ENCODE data around the gene SLC25A26.
A peak's percentile ranks its signal among the peaks of the same experiment; 100 is the strongest.
"Not testable (repeated sequence)": the region's sequence is repeated elsewhere in the genome, so short reads cannot be mapped to it uniquely, and the experiment has no call there.

Gene SLC25A26

DNA sequence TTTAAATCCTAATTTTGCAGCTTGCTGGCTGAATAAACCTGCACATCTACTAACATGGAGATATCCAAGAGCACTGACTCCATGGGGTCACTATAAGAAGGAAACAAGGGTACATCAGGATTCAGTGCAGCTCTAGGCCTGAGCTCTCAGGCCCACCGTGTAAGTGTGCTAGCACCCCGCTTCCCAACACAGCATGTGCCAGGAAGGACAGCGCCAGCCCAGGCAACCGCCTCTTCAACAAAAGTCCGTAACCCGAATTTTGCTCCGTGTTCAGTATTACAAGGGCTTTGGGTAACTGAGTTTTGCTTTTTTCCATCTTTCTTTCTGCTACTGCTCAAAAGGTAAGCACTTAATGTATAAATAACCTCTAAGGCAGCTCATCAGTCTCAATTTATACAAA, 190.2 kb downstream of the SLC25A26 start:
- DNase-seq (ENCODE audit: low spot score), result no peak

DNA sequence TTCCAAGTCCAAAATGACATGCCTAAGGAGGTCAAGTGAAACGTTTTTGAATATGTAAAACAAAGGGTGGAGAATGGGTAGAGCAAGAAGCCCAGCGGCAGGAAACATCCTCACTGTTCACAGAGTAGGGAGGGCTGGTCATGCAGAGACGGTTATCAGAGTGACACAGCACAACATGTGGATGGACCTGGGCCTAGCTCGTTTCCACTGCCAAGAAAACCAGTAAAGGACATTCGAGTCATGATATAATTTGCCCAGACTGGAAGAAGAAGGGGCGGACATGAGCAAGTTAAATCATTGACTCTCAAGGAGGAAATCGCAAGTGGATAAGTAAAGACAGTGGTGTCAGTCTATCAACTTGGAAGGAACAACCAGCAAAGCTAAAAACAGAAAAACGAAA, 190.7 kb downstream of the SLC25A26 start:
- no peak for DNase-seq (ENCODE audit: low spot score)

DNA sequence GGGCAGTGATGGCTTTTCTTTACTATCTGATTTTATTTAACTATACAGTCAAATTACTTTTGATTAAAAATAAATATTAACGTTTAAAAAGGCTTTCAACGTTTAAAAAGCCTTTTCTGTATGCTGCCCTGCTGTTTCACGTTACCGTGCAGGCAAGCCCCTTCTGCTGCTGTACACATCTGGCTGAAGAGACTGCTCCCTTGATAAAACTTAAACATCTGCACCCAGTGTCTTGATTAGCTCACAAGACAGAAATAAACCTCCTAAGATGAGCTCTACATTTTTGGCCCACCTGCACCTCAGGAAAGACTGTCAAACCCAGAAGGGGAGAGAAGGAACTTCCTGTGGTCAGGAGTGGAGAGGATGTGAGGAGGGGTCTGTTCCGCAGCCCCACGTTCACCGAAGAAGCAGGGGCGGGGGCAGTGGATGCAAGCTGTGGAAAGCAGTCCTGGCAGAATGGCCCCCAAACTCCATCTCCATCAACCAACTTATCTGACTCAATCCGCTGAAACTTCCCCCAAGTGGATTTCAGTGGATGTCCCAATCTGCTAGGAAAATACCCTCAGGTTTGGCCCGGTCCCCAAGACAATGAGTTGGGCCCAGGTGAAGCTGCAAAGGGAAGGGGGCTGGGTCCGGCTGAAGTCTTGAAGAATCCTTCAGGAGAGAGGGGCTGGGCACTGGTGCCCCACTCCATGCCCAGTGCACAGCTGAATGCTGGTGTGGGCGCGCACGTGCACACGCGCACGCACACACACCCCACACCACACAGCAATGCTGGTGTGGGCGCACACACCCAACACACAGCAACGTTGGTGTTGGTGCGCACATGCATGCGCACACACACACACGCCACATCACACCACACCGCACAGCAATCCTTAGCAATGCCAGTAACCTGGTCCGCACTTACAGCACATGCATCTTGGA, 191.4 kb downstream of the SLC25A26 start:
- DNase-seq (ENCODE audit: low spot score), result no peak

DNA sequence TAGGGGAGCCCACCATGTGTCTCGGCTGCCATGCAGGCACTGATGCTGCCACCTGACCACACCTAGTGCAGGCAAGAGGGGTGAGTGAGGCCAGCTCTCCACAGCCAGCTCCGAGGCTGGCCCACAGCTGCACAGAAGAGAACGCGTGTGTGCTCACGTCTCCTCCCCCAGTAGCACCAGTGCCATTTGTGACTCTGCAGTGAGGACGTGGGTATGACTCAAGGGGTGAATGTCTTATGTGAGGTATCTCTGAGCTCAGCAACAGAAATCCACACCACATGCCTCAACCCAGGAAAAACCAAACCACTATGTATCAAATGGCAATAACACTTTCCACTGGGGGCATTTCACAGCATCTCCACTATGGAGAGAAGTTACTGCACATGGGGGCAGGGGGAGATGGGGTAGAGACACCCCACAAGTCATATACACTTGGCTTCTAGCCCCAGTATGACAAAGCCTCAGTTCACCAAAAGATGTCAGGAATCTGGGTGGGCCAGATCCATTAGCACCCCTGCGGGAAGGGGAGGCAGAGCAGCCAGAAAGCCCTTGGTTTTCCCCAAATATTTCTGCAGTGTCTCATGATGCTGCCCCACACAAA, 192.4 kb downstream of the SLC25A26 start:
- peak; percentile 86 for DNase-seq (ENCODE audit: low spot score)

DNA sequence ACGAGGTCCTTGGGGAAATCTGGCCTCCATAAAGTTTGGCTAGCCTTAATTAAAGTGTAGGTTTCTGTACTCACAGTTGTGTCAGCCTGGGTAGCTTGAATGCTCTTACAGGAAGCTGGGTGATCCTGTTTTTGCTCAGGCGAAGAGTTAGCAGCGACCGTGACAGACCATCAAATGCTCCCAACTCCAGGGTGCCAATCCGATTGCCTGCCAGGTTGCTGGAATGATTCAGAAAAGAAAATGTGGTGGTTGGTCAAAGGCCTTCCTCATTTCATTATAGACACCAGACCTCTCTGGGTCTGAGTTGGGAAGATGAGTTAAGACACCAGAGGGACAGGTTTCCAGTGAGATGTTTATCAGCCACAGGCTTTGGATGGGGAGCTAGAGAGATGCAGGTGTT, 194.0 kb downstream of the SLC25A26 start:
- no peak for DNase-seq (ENCODE audit: low spot score)

- DNase-seq (ENCODE audit: low spot score), result no peak
Measured at GRCh38 chr3:66415867-66416428, 195.1 kb downstream of the SLC25A26 start.

DNA sequence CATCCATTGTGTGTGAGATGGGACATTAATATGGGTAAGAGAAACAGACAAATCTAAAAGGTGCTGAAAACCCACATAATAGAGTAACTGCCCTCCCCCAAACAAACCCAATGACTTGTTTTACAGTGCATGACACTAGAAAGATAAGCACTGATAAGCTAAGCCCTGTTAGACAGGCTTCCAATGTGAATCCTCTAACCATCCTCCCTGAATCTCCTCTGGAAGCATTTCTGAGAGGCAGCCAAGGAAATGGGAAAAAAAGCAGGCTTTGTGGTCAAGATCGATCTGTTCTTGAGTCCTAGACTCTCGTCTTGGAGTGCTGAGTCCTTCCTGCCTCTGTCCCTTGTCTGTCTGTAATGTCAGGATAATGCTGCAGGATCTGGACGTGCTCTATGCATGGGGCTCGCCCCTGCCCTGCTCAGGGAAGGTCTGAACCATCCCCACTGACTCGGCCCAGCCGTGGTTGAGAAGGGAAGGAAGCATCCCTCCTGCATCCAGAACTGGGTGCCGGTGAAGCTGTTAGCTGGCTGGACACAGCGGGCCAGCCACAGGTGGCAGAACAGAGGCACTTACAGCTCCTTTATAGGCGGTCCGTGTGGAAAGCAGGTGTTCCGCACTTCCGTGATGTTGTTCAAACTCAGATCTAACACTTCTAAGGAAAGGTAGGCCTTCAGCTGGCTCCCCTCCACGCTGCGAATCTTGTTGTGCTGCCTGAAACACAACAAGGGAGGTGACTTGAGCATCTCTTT, 195.9 kb downstream of the SLC25A26 start:
- DNase-seq (ENCODE audit: low spot score), result no peak

DNA sequence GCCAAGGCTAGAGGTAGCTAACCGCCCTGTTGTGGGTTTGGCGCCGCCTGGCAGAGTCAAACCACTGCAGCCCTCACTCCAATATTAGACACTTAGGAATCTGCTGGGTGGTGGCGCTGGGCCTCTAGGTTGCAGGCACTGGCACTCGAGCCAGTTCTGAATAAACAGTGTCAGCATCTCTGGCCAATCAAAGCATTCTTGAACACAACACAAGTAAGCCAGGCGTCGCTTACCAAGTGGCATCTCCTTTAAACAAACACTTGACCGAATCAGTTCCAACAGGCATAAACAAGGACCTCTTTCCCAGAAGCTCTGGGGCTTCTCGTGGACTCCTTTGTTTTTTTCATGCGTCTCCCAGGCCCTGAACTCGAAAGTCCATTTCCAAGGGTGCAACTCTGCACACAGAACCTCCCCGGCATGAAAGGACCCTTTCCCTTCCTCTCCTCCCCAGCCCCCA, 197.7 kb downstream of the SLC25A26 start:
- DNase-seq (ENCODE audit: low spot score), result peak; percentile 47

DNA sequence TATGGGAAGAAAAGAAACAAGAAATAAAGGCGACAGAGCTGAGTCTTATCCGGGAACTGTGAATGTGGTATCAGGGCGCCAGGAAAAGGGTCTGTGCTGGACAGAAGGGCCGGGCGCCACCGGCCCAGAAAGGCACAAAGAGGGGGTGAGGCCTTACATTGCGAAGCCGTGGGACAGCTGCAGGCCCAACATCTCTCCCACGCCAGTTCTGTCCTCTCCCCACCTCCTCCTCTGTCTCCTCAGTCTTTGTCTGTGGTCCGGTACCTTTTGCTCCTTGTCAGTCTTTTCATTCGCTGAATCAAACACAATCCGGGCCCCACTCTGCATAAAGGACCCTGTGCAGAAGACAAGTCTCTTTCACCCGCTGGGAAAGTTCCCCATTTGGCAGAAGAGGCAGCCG, 198.2 kb downstream of the SLC25A26 start:
- no peak for DNase-seq (ENCODE audit: low spot score)

DNA sequence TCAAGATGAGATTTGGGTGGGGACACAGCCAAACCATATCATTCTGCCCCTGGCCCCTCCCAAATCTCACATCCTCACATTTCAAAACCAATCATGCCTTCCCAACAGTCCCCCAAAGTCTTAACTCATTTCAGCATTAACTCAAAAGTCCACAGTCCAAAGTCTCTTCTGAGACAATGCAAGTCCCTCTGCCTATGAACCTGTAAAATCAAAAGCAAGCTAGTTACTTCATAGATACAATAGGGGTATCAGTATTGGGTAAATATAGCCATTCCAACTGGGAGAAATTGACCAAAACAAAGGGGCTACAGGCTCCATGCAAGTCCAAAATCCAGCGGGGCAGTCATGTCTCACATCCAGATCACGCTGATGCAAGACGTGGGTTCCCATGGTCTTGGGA, 200.3 kb downstream of the SLC25A26 start:
- not testable (repeated sequence) for DNase-seq (ENCODE audit: low spot score)

DNA sequence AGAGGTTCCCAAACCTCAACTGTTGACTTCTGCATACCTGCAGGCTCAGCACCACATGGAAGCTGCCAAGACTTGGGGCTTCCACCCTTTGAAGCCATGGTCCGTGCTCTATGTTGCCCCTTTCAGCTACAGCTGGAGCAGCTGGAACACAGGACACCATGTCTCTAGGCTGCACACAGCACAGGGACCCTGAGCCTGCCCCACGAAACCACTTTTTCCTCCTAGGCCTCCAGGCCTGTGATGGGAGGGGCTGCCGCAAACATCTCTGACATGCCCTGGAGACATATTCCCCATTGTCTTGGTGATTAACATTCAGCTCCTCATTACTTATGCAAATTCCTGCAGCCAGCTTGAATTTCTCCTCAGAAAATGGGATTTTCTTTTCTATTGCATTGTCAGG, 201.1 kb downstream of the SLC25A26 start:
- DNase-seq (ENCODE audit: low spot score), result not testable (repeated sequence)

GRCh38 chr3:66423791-66424190, 203.0 kb downstream of the SLC25A26 start:
- peak; percentile 63 for DNase-seq (ENCODE audit: low spot score)

GRCh38 chr3:66425032-66425431, 204.2 kb downstream of the SLC25A26 start:
- DNase-seq (ENCODE audit: low spot score), result no peak

- no peak for DNase-seq (ENCODE audit: low spot score)
Measured at GRCh38 chr3:66425576-66426114, 204.8 kb downstream of the SLC25A26 start.

- DNase-seq (ENCODE audit: low spot score), result no peak
Measured at GRCh38 chr3:66426135-66426534, 205.3 kb downstream of the SLC25A26 start.

GRCh38 chr3:66427352-66427751, 206.6 kb downstream of the SLC25A26 start:
- no peak for DNase-seq (ENCODE audit: low spot score)

GRCh38 chr3:66427951-66428474, 207.2 kb downstream of the SLC25A26 start:
- DNase-seq (ENCODE audit: low spot score), result no peak
